ENCODE results near the gene HDAC7.

HDAC7 gene

DNA sequence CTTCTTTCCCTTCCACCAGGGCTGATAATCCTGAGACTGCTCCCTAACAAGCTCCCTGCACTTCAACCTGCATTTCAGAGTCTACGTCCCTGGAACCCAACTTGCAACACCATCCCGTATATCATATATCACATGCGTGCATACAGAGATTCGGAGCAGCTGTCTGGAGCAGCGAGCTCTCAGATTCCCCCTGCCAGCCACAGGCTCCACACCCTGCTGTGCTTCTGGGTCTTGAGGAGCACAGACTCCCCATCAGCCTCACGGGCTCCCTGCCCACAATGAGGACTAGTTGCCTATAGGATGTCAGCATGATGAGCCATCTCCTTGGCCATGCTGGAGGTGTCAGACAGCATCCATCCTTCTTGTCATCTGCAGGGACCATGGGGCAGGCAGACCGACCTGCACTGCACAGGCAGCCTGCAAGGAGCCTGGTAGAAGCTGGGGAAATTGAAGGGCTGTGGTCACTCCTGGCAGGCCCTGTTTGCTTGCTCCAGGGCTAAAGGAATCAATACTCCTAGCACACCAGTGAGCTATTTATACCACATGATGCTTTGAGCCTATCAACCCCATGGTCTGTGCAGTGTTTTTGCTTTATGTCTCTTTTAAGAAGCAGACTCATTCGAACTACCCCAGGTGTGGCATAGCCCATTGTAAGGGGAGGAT lies 19.6 kb upstream of the HDAC7 start:
- Histone ChIP-seq H4K20me1 (ENCODE audit: control insufficient read depth, insufficient read depth, low read depth, low read length) (no peaks in the 10 kb centered on the region), H3K4me3 (ENCODE audit: low read length) (no peak overlapping the region), H3K27ac (ENCODE audit: low read depth, low read length) (no peak overlapping the region), H3K27me3 (ENCODE audit: control insufficient read depth, low read length) (no peaks in the 10 kb centered on the region), H3K9me2 (replicated peaks; ENCODE audit: control insufficient read depth, low read length) (no peaks in the 10 kb centered on the region), H3F3A (ENCODE audit: control insufficient read depth, insufficient read depth) (peaks cover 30% of the 10 kb centered on the region), H3K36me3 (ENCODE audit: control insufficient read depth, low read length) (no peaks in the 10 kb centered on the region; the same call in 1 of the 2 replicates), H3K4me2 (ENCODE audit: low read length) (no peak overlapping the region), H3K4me1 (ENCODE audit: control insufficient read depth, low read length) (peaks cover 45% of the 10 kb centered on the region), H3K9me3 (ENCODE audit: control insufficient read depth, insufficient read depth, low read length) (no peaks in the 10 kb centered on the region), H3K79me2 (ENCODE audit: control insufficient read depth, low read length) (no peaks in the 10 kb centered on the region)
- TF ChIP-seq, protein P1, sequence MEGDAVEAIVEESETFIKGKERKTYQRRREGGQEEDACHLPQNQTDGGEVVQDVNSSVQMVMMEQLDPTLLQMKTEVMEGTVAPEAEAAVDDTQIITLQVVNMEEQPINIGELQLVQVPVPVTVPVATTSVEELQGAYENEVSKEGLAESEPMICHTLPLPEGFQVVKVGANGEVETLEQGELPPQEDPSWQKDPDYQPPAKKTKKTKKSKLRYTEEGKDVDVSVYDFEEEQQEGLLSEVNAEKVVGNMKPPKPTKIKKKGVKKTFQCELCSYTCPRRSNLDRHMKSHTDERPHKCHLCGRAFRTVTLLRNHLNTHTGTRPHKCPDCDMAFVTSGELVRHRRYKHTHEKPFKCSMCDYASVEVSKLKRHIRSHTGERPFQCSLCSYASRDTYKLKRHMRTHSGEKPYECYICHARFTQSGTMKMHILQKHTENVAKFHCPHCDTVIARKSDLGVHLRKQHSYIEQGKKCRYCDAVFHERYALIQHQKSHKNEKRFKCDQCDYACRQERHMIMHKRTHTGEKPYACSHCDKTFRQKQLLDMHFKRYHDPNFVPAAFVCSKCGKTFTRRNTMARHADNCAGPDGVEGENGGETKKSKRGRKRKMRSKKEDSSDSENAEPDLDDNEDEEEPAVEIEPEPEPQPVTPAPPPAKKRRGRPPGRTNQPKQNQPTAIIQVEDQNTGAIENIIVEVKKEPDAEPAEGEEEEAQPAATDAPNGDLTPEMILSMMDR (IDR thresholded peaks at IDR 0.05; ENCODE audit: low read depth, low read length, poor library complexity, severe bottlenecking): no peak
- TF ChIP-seq EZH2phosphoT487 (IDR thresholded peaks at IDR 0.05; ENCODE audit: borderline replicate concordance, low read length): no peak

DNA sequence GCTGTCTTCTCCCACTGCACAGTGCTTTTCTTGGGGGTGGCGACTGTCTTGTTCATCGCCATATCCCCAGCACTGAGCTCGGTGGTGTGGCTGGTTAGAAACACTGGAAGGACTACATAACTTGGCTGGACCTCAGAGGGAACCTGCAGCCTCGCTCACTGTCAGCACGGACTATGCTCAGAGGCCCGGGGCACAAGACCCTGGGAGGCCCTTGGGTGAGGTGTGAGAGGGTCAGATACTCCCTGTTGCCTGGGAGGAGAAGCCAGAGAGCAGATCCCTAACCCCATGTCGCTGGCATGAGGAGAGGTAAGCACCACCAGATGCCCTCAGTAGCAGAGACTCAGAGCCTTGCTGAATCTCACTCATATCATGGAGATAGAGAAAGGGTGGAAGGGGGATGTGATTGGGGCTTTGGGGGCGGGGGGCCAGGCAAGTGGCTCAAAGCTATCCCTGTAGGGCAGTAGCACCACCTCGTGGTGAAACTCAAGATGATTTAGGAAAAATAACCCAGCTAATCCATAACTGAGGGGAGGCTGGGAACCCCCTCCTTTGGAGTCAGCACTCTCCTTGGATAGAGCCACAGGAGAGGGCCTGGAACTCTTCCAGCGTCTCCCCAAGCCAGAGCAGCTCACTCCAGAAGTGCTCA lies 18.7 kb upstream of the HDAC7 start:
- Histone ChIP-seq H3K27ac (ENCODE audit: low read depth, low read length) (no peak overlapping the region), H3K27me3 (ENCODE audit: control insufficient read depth, low read length) (no peaks in the 10 kb centered on the region), H3K9me3 (ENCODE audit: control insufficient read depth, insufficient read depth, low read length) (no peaks in the 10 kb centered on the region), H3K9me2 (replicated peaks; ENCODE audit: control insufficient read depth, low read length) (no peaks in the 10 kb centered on the region), H3K36me3 (ENCODE audit: control insufficient read depth, low read length) (no peaks in the 10 kb centered on the region; the same call in 1 of the 2 replicates), H4K20me1 (ENCODE audit: control insufficient read depth, insufficient read depth, low read depth, low read length) (no peaks in the 10 kb centered on the region), H3K79me2 (ENCODE audit: control insufficient read depth, low read length) (no peaks in the 10 kb centered on the region), H3K4me2 (ENCODE audit: low read length) (no peak overlapping the region), H3K4me1 (ENCODE audit: control insufficient read depth, low read length) (peaks cover 54% of the 10 kb centered on the region), H3F3A (ENCODE audit: control insufficient read depth, insufficient read depth) (peaks cover 40% of the 10 kb centered on the region), H3K4me3 (ENCODE audit: low read length) (no peak overlapping the region)
- TF ChIP-seq, protein P1 (IDR thresholded peaks at IDR 0.05; ENCODE audit: low read depth, low read length, poor library complexity, severe bottlenecking): peak; percentile 38
- TF ChIP-seq EZH2phosphoT487 (IDR thresholded peaks at IDR 0.05; ENCODE audit: borderline replicate concordance, low read length): no peak

DNA sequence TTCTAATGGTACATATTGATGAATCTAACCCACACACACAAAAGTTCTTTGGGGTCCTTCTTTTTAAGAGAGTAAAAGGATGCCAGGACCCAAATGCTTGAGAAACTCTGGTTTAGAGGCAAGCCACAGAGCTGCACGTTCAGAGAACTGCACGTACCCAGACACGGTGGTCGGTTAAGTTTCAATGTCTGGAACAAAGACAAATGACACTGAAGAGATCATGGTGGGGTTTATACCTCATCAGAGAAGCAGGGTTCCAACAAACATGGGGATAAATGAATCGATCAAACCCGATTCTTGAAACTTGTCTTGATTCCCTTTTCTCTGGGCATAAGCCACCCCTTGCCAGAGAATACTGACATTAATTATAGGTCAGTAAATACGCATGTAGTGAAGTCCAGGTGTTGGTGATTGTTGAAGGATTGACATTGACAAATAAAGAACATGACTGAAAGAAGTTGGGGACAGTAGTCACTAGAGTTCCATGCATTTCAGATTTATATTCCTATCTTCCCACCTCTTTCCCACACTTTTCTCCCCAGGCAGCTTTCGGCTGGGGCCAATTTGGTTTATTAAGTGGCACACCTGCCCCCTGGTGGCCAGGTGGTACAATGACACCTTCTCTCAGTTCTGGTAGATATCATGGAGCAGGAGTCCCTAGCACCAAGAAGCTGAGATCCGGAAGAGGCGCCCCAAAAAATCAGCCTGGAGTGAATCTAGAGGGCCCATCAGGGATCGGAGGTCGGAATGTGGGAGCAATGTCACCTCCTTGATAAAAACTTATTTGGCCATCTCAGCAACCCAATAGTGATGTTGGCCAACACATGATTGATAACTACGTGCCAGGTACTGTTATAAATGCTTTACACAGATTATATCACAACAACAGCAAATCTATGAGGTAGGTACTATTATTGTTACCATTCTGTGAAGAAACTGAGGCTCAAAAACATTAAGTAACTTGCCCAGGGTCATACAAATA lies 17.8 kb upstream of the HDAC7 start:
- TF ChIP-seq, protein P1 (IDR thresholded peaks at IDR 0.05; ENCODE audit: low read depth, low read length, poor library complexity, severe bottlenecking): peak; percentile 92
- no peak for TF ChIP-seq EZH2phosphoT487 (IDR thresholded peaks at IDR 0.05; ENCODE audit: borderline replicate concordance, low read length)
- H3K9me3 ChIP-seq (ENCODE audit: control insufficient read depth, insufficient read depth, low read length): no peaks in the 10 kb centered on the region
- H3F3A ChIP-seq (ENCODE audit: control insufficient read depth, insufficient read depth): peaks cover 48% of the 10 kb centered on the region
- H3K36me3 ChIP-seq (ENCODE audit: control insufficient read depth, low read length): no peaks in the 10 kb centered on the region; the same call in 1 of the 2 replicates
- H3K9me2 ChIP-seq (replicated peaks; ENCODE audit: control insufficient read depth, low read length): no peaks in the 10 kb centered on the region
- peak overlapping the region; percentile 94 for H3K4me2 ChIP-seq (ENCODE audit: low read length)
- peaks cover 63% of the 10 kb centered on the region for H3K4me1 ChIP-seq (ENCODE audit: control insufficient read depth, low read length)
- H4K20me1 ChIP-seq (ENCODE audit: control insufficient read depth, insufficient read depth, low read depth, low read length): no peaks in the 10 kb centered on the region
- H3K27ac ChIP-seq (ENCODE audit: low read depth, low read length): peak overlapping the region; percentile 92
- no peaks in the 10 kb centered on the region for H3K79me2 ChIP-seq (ENCODE audit: control insufficient read depth, low read length)
- no peaks in the 10 kb centered on the region for H3K27me3 ChIP-seq (ENCODE audit: control insufficient read depth, low read length)
- H3K4me3 ChIP-seq (ENCODE audit: low read length): peak overlapping the region; percentile 76
